ENCODE measurements around the gene LRP8. TPM values are rescaled to one million over a fixed set of nuclear protein-coding genes. Genes with fewer than 3 reads are reported as not detected.

LRP8 gene
- total and polyA plus RNA-seq, 2 of the 13 experiments (the other 11 are each of a cell fraction or from before 2014, with no cell fraction given): 17.3 to 17.4 TPM

GRCh38 chr1:53323316-53323715, 4.6 kb downstream of the LRP8 start:
- no peak for ATAC-seq
- H3K36me3 ChIP-seq (replicated peaks in 1 of 2; ENCODE audit: control insufficient read depth in 1 of 2, insufficient read depth in 2 of 2, low read length in 2 of 2): peaks cover 7 to 40% of the 10 kb centered on the region in 2 experiments
- no peak overlapping the region for H3K4me2 ChIP-seq (ENCODE audit: low read depth, low read length)
- no peaks in the 10 kb centered on the region for H3K9me3 ChIP-seq (ENCODE audit: low read length)
- ChIA-PET CTCF (ENCODE audit: low intra/inter-chr PET ratio, low total read pairs) (no interaction called here), POLR2A (no interaction called here)
- in situ Hi-C loops (cut with HindIII; ENCODE audit: extremely low pct_ligation_motif_present, low pct_unique_long_range_greater_than_20kb): no loop called here
- no peak overlapping the region for H3K4me3 ChIP-seq (replicated peaks in 1 of 3; ENCODE audit: insufficient read depth in 1 of 3, low read depth in 2 of 3, low read length in 3 of 3)
- 96% methylated on average over 10 of the region's 11 CpGs for WGBS (ENCODE audit: low lambda C conversion rate)
- intact Hi-C loops (cut with micrococcal nuclease; ENCODE audit: unreplicated experiment): no loop called here
- BruUV-seq (replicated peaks): no TSS peak
- FAIRE-seq: no peak
- H3K27me3 ChIP-seq (ENCODE audit: control insufficient read depth in 1 of 2, insufficient read depth in 2 of 2, low read length in 2 of 2): no peaks in the 10 kb centered on the region
- no peak overlapping the region for H3K9ac ChIP-seq (ENCODE audit: insufficient read depth, low read depth, low read length)
- no peak for DNase-seq (ENCODE audit: low spot score)
- peaks cover 17% of the 10 kb centered on the region for H3K4me1 ChIP-seq (ENCODE audit: insufficient read depth, low read length)
- no peak overlapping the region for H3K27ac ChIP-seq (ENCODE audit: extremely low read length, insufficient read depth, low read length)
- H2AFZ ChIP-seq (ENCODE audit: low read length): no peak overlapping the region
- no peaks in the 10 kb centered on the region for H4K20me1 ChIP-seq (ENCODE audit: insufficient read depth, low read length)
- H3K79me2 ChIP-seq (ENCODE audit: insufficient read depth, low read length): peaks cover 21% of the 10 kb centered on the region
- TF ChIP-seq SNAPC2 (CRISPR knock-in tag; IDR thresholded peaks at IDR 0.05) (no peak), HBP1 (CRISPR knock-in tag; IDR thresholded peaks at IDR 0.05; ENCODE audit: low read depth) (no peak), RARG (CRISPR knock-in tag; IDR thresholded peaks at IDR 0.05; ENCODE audit: low read depth) (no peak), ZBTB25 (CRISPR knock-in tag; IDR thresholded peaks at IDR 0.05) (no peak), MED1 (CRISPR knock-in tag; IDR thresholded peaks at IDR 0.05) (no peak), PLRG1 (conservative IDR thresholded peaks at IDR 0.05) (no peak), TFAP4 (IDR thresholded peaks at IDR 0.05; ENCODE audit: borderline replicate concordance, low read depth) (no peak), ZFP1 (CRISPR knock-in tag; IDR thresholded peaks at IDR 0.05) (no peak), HNRNPL (IDR thresholded peaks at IDR 0.05; ENCODE audit: low read depth, low read length) (no peak), ATRX (CRISPR knock-in tag; IDR thresholded peaks at IDR 0.05; ENCODE audit: borderline replicate concordance) (no peak), KIAA2018 (CRISPR knock-in tag; IDR thresholded peaks at IDR 0.05; ENCODE audit: borderline replicate concordance) (no peak), TERF1 (CRISPR knock-in tag; IDR thresholded peaks at IDR 0.05) (no peak)
